Tibial nerve (tissue), 4 donors: ENCODE data around the gene SHISA8. TPM values are rescaled to one million over a fixed set of nuclear protein-coding genes. Genes with fewer than 3 reads are reported as not detected.

ENCODE experiments used
- DNase-seq, 2 donors: peaks; one replicate each; pipeline ENCODE4 v3.0.0-alpha.2; 2019; ENCODE audit warnings: low spot score in 2 of 2
- H3K27ac ChIP-seq, 4 donors: fragments of 200-600 bp; sonication (generic) in 3 of 4; one replicate each; pipeline ENCODE4 v1.5.1; 2017 to 2019; ENCODE audit warnings: mild to moderate bottlenecking in 1 of 4
- H3K27me3 ChIP-seq, 2 donors: fragments of 200-600 bp; sonication (generic) in 1 of 2; one replicate each; pipeline versions ENCODE4 v1.5.1 to v1.6.0; 2017 to 2019
- H3K36me3 ChIP-seq, 3 donors: fragments of 200-600 bp; sonication (generic); one replicate each; pipeline ENCODE4 v1.5.1; 2018 to 2019
- H3K4me1 ChIP-seq, 4 donors: fragments of 200-600 bp; sonication (generic) in 3 of 4; one replicate each; pipeline ENCODE4 v1.5.1; 2017 to 2019
- H3K4me3 ChIP-seq, 4 donors: fragments of 200-600 bp; sonication (generic) in 3 of 4; one replicate each; pipeline ENCODE4 v1.5.1; 2017 to 2019; ENCODE audit warnings: mild to moderate bottlenecking in 1 of 4, moderate library complexity in 1 of 4
- H3K9me3 ChIP-seq, 4 donors: fragments of 200-600 bp; sonication (generic) in 3 of 4; one replicate each; pipeline ENCODE4 v1.5.1; 2017 to 2019
- EP300 ChIP-seq, 2 donors: sonication (generic); formaldehyde crosslinking; IDR thresholded peaks; one replicate each; pipeline ENCODE4 v1.6.1; 2017; ENCODE audit warnings: antibody characterized with exemption in 2 of 2, mild to moderate bottlenecking in 1 of 2
- POLR2A ChIP-seq, 2 donors: fragments of 450-650 bp; IDR thresholded peaks; one replicate each; pipeline ENCODE4 v1.6.1; 2017; ENCODE audit warnings: antibody characterized with exemption in 2 of 2, mild to moderate bottlenecking in 2 of 2, moderate library complexity in 2 of 2
- WGBS, 2 donors: methylation state at CpG; one replicate each; pipeline ENCODE4 v1.1.5; 2018; 5-methylcytosine and 5-hydroxymethylcytosine counted together
- total RNA-seq, 4 donors: library from RNA; depleted of rRNA; stranded (reverse); fragments of >200 nt; gene quantifications; one replicate each; pipeline ENCODE4 v1.1.0, GENCODE V29; 2016
- TF ChIP-seq, protein P1 (sequence below), 5 experiments: fragments of 200-600 bp in 3 of 5; fragments of 450-650 bp in 2 of 5; sonication (generic) in 3 of 5; IDR thresholded peaks; one replicate each; pipeline ENCODE4 v1.5.1; 2016 to 2019; ENCODE audit warnings: antibody characterized with exemption in 5 of 5, mild to moderate bottlenecking in 3 of 5, moderate library complexity in 2 of 5

The SHISA8 gene
- total RNA-seq, 4 donors from 2014 or later, result 3.3 TPM; not detected in 3

DNA sequence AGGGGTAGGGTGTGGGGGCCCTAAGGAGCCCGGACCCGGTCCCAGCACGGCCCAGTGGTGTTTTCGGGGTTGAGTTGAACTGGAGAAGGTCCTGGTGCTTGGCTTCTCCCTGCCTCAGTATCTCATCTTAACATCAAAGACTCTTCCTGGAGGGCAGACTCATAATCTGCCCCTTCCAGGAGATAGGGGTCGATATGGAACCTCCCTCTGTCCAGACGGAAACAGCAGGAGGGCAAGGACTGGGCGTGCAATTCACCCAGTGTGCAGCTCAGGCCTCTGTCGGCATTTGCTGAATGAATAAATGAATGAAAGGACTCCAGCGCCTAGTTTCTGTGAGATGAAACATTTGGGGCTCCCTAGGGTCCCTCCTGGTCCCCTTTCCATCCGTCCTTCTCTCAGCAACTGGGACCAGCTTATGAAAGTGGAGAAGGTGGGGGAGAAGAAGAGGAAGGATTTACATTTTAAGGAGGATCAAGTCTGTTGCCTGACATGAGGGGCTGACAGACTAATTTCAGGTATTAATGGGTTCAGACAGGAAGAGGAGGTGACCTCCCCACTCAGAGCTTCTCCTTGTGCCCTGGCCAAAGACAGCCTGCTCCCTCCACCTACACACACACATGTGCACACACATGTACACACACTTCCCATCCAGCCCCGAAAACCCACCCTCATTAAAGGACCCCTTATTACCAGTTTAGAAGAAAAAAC is 1.1 kb upstream of the SHISA8 start:
- H3K4me1 ChIP-seq, result peaks cover 0 to 51% (median 25%) of the 10 kb centered on the region in 4 donors
- H3K36me3 ChIP-seq, result no peaks in the 10 kb centered on the region
- H3K27ac ChIP-seq, result no peak overlapping the region
- no peak overlapping the region for H3K4me3 ChIP-seq
- peaks cover 8 to 84% of the 10 kb centered on the region in 2 donors for H3K27me3 ChIP-seq
- H3K9me3 ChIP-seq, result no peaks in the 10 kb centered on the region
- TF ChIP-seq POLR2A (IDR thresholded peaks at IDR 0.05), result no peak
- TF ChIP-seq, protein P1, sequence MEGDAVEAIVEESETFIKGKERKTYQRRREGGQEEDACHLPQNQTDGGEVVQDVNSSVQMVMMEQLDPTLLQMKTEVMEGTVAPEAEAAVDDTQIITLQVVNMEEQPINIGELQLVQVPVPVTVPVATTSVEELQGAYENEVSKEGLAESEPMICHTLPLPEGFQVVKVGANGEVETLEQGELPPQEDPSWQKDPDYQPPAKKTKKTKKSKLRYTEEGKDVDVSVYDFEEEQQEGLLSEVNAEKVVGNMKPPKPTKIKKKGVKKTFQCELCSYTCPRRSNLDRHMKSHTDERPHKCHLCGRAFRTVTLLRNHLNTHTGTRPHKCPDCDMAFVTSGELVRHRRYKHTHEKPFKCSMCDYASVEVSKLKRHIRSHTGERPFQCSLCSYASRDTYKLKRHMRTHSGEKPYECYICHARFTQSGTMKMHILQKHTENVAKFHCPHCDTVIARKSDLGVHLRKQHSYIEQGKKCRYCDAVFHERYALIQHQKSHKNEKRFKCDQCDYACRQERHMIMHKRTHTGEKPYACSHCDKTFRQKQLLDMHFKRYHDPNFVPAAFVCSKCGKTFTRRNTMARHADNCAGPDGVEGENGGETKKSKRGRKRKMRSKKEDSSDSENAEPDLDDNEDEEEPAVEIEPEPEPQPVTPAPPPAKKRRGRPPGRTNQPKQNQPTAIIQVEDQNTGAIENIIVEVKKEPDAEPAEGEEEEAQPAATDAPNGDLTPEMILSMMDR (IDR thresholded peaks at IDR 0.05), result no peak
- TF ChIP-seq EP300 (IDR thresholded peaks at IDR 0.05), result no peak
- WGBS, 2 donors, result 43 to 64% methylated on average over 11 of the region's 11 CpGs
- DNase-seq, result no peak

DNA sequence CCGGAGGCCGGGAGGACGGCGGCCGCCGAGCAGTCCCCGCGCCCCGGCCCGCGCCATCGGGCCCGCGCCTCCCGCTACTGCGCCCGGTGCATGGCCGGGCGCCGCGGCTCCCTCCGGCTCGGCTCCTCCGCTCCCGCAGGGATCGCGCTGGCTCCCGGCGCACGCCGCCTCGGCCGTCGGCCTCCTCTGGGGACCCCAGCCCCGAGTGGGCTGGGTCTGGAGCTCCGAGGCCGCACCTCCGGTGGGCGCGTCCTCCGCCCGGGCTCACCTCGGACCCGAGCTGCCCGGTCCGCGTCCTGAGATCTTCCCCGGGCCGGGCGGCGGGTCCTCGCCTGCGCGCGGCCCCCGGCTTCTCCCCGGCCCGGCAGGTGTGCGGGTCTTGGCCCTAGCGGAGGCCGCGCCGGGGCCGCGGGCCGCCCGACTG is 251 bp downstream of the SHISA8 start:
- no peaks in the 10 kb centered on the region for H3K36me3 ChIP-seq
- no peak for TF ChIP-seq POLR2A (IDR thresholded peaks at IDR 0.05)
- no peak for TF ChIP-seq EP300 (IDR thresholded peaks at IDR 0.05)
- TF ChIP-seq, protein P1 (IDR thresholded peaks at IDR 0.05), result no peak
- peak overlapping the region in 3 of 4 donors; percentile 9 to 51 (median 31) for H3K4me3 ChIP-seq
- no peak overlapping the region for H3K27ac ChIP-seq
- peaks cover 0 to 55% (median 25%) of the 10 kb centered on the region in 4 donors for H3K4me1 ChIP-seq
- H3K9me3 ChIP-seq, result no peaks in the 10 kb centered on the region
- WGBS, 2 donors, result 2% methylated on average over 38 of the region's 67 CpGs; no CpG with 5 or more reads in 1 of the 2 donors
- peaks cover 8 to 85% of the 10 kb centered on the region in 2 donors for H3K27me3 ChIP-seq
- DNase-seq, result no peak

DNA sequence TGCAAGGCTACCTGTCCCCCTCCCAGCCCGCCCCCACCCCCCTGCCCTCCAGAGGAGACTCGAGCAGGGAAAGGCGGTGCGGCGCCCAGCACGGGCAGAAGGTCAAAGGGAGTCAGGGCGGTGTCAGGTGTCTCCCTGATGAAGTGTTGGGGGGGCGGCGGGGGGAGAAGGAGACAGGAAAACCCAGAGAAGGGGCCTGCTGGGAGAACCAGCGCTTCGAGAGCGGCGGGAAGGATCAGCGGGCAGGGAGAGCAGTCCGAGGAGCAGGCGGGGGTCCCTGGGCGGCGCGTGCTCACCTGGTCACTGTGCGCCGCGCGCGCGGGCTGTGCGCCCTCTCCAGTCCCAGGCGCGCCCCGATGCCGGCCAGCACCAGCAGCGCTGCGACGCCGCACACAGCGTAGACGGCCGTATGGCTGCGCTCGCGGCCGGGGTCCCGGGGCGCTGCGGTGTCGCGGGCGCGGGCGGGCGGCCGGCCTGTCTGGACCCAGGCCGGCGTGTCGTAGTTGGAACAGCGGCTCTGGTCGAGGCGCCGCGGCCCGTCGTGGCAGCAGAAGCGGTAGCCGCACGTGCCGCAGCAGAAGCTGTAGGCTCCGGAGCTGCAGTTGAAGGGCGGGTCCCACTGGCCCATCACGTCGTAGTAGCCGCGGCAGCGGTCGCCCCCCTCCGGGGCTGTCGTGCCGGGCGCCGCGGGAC is 886 bp downstream of the SHISA8 start:
- peaks cover 6 to 85% of the 10 kb centered on the region in 2 donors for H3K27me3 ChIP-seq
- TF ChIP-seq EP300 (IDR thresholded peaks at IDR 0.05) (no peak), POLR2A (IDR thresholded peaks at IDR 0.05) (no peak)
- TF ChIP-seq, protein P1 (IDR thresholded peaks at IDR 0.05), result no peak
- peaks cover 0 to 55% (median 20%) of the 10 kb centered on the region in 4 donors for H3K4me1 ChIP-seq
- DNase-seq, result no peak
- 6 to 9% methylated on average over 17 to 58 of the region's 79 CpGs for WGBS, 2 donors
- peak overlapping the region in 1 of 4 donors; percentile 51 for H3K4me3 ChIP-seq
- no peaks in the 10 kb centered on the region for H3K36me3 ChIP-seq
- no peaks in the 10 kb centered on the region for H3K9me3 ChIP-seq
- H3K27ac ChIP-seq, result no peak overlapping the region

DNA sequence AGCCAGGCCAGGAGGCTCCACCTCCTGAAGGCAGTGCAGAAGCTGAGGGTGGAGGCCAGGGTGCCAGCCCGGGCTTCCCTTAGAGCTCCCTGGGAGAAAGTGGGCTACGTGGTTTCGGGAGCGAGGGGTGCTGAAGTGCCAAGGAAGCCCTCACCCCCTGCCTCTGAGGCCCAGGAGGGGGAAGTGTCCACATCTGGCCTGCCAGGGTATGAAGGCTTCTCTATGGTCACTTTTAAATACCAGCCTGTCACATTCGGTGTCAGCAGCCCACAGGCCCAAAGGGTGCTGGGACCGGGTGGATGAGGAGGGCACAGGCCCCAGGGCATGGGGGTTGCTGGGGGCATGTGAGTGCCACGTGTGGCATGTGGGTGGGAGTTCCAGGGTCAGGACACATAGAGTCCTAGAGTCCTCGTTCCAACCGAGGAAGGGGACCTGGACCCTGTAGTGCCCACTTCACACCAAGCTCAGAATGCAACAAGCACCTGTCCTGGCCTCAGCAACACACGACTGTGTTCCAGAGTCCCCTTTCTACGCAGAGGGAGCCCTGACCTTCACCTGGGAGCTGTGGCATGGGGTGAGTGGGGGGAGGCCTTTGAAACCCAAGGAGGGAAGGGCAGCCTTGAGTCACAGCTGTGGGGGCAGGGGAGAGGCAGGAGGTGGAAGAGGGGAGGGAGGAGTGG is 1.7 kb downstream of the SHISA8 start:
- peaks cover 0 to 1% (median 0%) of the 10 kb centered on the region in 3 donors for H3K36me3 ChIP-seq
- no peaks in the 10 kb centered on the region for H3K9me3 ChIP-seq
- H3K27ac ChIP-seq, result no peak overlapping the region
- H3K27me3 ChIP-seq, result peaks cover 6 to 78% of the 10 kb centered on the region in 2 donors
- TF ChIP-seq EP300 (IDR thresholded peaks at IDR 0.05) (no peak), POLR2A (IDR thresholded peaks at IDR 0.05) (no peak)
- TF ChIP-seq, protein P1 (IDR thresholded peaks at IDR 0.05), result no peak
- no peak for DNase-seq
- WGBS, 2 donors, result 69 to 77% methylated on average over 8 to 11 of the region's 11 CpGs
- H3K4me1 ChIP-seq, result peaks cover 0 to 55% (median 19%) of the 10 kb centered on the region in 4 donors
- no peak overlapping the region for H3K4me3 ChIP-seq
